Measurements from ENCODE around the gene PLA2G15.

PLA2G15 gene

GRCh38 chr16:68244903-68245853 lies at the start of gene PLA2G15:
PLA2G15 (plus strand) TSS chr16:68245373; CDS start chr16:68245427, 54 bp downstream.
- Histone ChIP-seq H3K27ac (ENCODE audit: low read length) (no peak within 1 kb of the TSS), H3K4me3 (ENCODE audit: low read length) (peak within 1 kb of the TSS; percentile 89), H3K4me1 (ENCODE audit: control insufficient read depth, low read depth, low read length) (no peaks in the 10 kb centered on the region), H3K36me3 (ENCODE audit: control insufficient read depth, low read depth, low read length) (no peaks in the 10 kb centered on the region), H3K9me3 (ENCODE audit: control insufficient read depth, low read depth, low read length) (no peaks in the 10 kb centered on the region), H3K9ac (ENCODE audit: low read length) (peak within 1 kb of the TSS; percentile 34), H3K27me3 (ENCODE audit: control insufficient read depth, insufficient read depth, low read length) (peaks cover 18% of the 10 kb centered on the region)

GRCh38 chr16:68197250-68197649 lies 47.9 kb upstream of the PLA2G15 start:
- Histone ChIP-seq H3K9ac (ENCODE audit: low read length) (no peak overlapping the region), H3K27me3 (ENCODE audit: control insufficient read depth, insufficient read depth, low read length) (no peaks in the 10 kb centered on the region), H3K4me1 (ENCODE audit: control insufficient read depth, low read depth, low read length) (no peaks in the 10 kb centered on the region), H3K27ac (ENCODE audit: low read length) (no peak overlapping the region), H3K4me3 (ENCODE audit: low read length) (no peak overlapping the region), H3K9me3 (ENCODE audit: control insufficient read depth, low read depth, low read length) (no peaks in the 10 kb centered on the region), H3K36me3 (ENCODE audit: control insufficient read depth, low read depth, low read length) (no peaks in the 10 kb centered on the region)

- H3K9ac ChIP-seq (ENCODE audit: low read length), result no peak overlapping the region
- H3K4me1 ChIP-seq (ENCODE audit: control insufficient read depth, low read depth, low read length), result no peaks in the 10 kb centered on the region
- H3K27me3 ChIP-seq (ENCODE audit: control insufficient read depth, insufficient read depth, low read length), result no peaks in the 10 kb centered on the region
- H3K4me3 ChIP-seq (ENCODE audit: low read length), result no peak overlapping the region
- no peaks in the 10 kb centered on the region for H3K9me3 ChIP-seq (ENCODE audit: control insufficient read depth, low read depth, low read length)
- H3K36me3 ChIP-seq (ENCODE audit: control insufficient read depth, low read depth, low read length), result no peaks in the 10 kb centered on the region
- H3K27ac ChIP-seq (ENCODE audit: low read length), result no peak overlapping the region
These were observed 44.9 kb upstream of the PLA2G15 start for GRCh38 chr16:68200088-68200783.

- Histone ChIP-seq H3K27me3 (ENCODE audit: control insufficient read depth, insufficient read depth, low read length) (no peaks in the 10 kb centered on the region), H3K9me3 (ENCODE audit: control insufficient read depth, low read depth, low read length) (no peaks in the 10 kb centered on the region), H3K9ac (ENCODE audit: low read length) (no peak overlapping the region), H3K4me1 (ENCODE audit: control insufficient read depth, low read depth, low read length) (no peaks in the 10 kb centered on the region), H3K36me3 (ENCODE audit: control insufficient read depth, low read depth, low read length) (no peaks in the 10 kb centered on the region), H3K4me3 (ENCODE audit: low read length) (no peak overlapping the region), H3K27ac (ENCODE audit: low read length) (no peak overlapping the region)
These were observed 43.1 kb upstream of the PLA2G15 start for GRCh38 chr16:68202091-68202519.

GRCh38 chr16:68206245-68206644 lies 38.9 kb upstream of the PLA2G15 start:
- H3K36me3 ChIP-seq (ENCODE audit: control insufficient read depth, low read depth, low read length), result no peaks in the 10 kb centered on the region

GRCh38 chr16:68214726-68215125 lies 30.4 kb upstream of the PLA2G15 start:
- Histone ChIP-seq H3K36me3 (ENCODE audit: control insufficient read depth, low read depth, low read length) (no peaks in the 10 kb centered on the region), H3K4me3 (ENCODE audit: low read length) (no peak overlapping the region), H3K27me3 (ENCODE audit: control insufficient read depth, insufficient read depth, low read length) (no peaks in the 10 kb centered on the region), H3K4me1 (ENCODE audit: control insufficient read depth, low read depth, low read length) (no peaks in the 10 kb centered on the region), H3K9ac (ENCODE audit: low read length) (no peak overlapping the region), H3K9me3 (ENCODE audit: control insufficient read depth, low read depth, low read length) (no peaks in the 10 kb centered on the region), H3K27ac (ENCODE audit: low read length) (no peak overlapping the region)

More at GRCh38 chr16:68206245-68206644, 38.9 kb upstream of the PLA2G15 start:
- Histone ChIP-seq H3K4me1 (ENCODE audit: control insufficient read depth, low read depth, low read length) (no peaks in the 10 kb centered on the region), H3K9me3 (ENCODE audit: control insufficient read depth, low read depth, low read length) (no peaks in the 10 kb centered on the region), H3K27me3 (ENCODE audit: control insufficient read depth, insufficient read depth, low read length) (no peaks in the 10 kb centered on the region), H3K4me3 (ENCODE audit: low read length) (no peak overlapping the region), H3K27ac (ENCODE audit: low read length) (no peak overlapping the region), H3K9ac (ENCODE audit: low read length) (no peak overlapping the region)

- Histone ChIP-seq H3K9me3 (ENCODE audit: control insufficient read depth, low read depth, low read length) (no peaks in the 10 kb centered on the region), H3K4me1 (ENCODE audit: control insufficient read depth, low read depth, low read length) (no peaks in the 10 kb centered on the region), H3K4me3 (ENCODE audit: low read length) (no peak overlapping the region), H3K9ac (ENCODE audit: low read length) (no peak overlapping the region), H3K36me3 (ENCODE audit: control insufficient read depth, low read depth, low read length) (no peaks in the 10 kb centered on the region), H3K27me3 (ENCODE audit: control insufficient read depth, insufficient read depth, low read length) (no peaks in the 10 kb centered on the region), H3K27ac (ENCODE audit: low read length) (no peak overlapping the region)
These were observed 29.9 kb upstream of the PLA2G15 start for GRCh38 chr16:68215302-68215701.

GRCh38 chr16:68216240-68216639 lies 28.9 kb upstream of the PLA2G15 start:
- no peaks in the 10 kb centered on the region for H3K27me3 ChIP-seq (ENCODE audit: control insufficient read depth, insufficient read depth, low read length)
- H3K27ac ChIP-seq (ENCODE audit: low read length), result no peak overlapping the region
- no peak overlapping the region for H3K9ac ChIP-seq (ENCODE audit: low read length)
- H3K4me1 ChIP-seq (ENCODE audit: control insufficient read depth, low read depth, low read length), result peaks cover 3% of the 10 kb centered on the region
- no peaks in the 10 kb centered on the region for H3K36me3 ChIP-seq (ENCODE audit: control insufficient read depth, low read depth, low read length)
- H3K9me3 ChIP-seq (ENCODE audit: control insufficient read depth, low read depth, low read length), result no peaks in the 10 kb centered on the region
- no peak overlapping the region for H3K4me3 ChIP-seq (ENCODE audit: low read length)

GRCh38 chr16:68217506-68217905 lies 27.7 kb upstream of the PLA2G15 start:
- Histone ChIP-seq H3K27me3 (ENCODE audit: control insufficient read depth, insufficient read depth, low read length) (no peaks in the 10 kb centered on the region), H3K36me3 (ENCODE audit: control insufficient read depth, low read depth, low read length) (no peaks in the 10 kb centered on the region), H3K4me1 (ENCODE audit: control insufficient read depth, low read depth, low read length) (peaks cover 3% of the 10 kb centered on the region), H3K27ac (ENCODE audit: low read length) (no peak overlapping the region), H3K9me3 (ENCODE audit: control insufficient read depth, low read depth, low read length) (no peaks in the 10 kb centered on the region), H3K9ac (ENCODE audit: low read length) (no peak overlapping the region), H3K4me3 (ENCODE audit: low read length) (no peak overlapping the region)

GRCh38 chr16:68219725-68220351 lies 25.3 kb upstream of the PLA2G15 start:
- H3K27ac ChIP-seq (ENCODE audit: low read length), result no peak overlapping the region
- no peaks in the 10 kb centered on the region for H3K9me3 ChIP-seq (ENCODE audit: control insufficient read depth, low read depth, low read length)
- H3K36me3 ChIP-seq (ENCODE audit: control insufficient read depth, low read depth, low read length), result no peaks in the 10 kb centered on the region
- no peak overlapping the region for H3K9ac ChIP-seq (ENCODE audit: low read length)
- H3K4me1 ChIP-seq (ENCODE audit: control insufficient read depth, low read depth, low read length), result peaks cover 3% of the 10 kb centered on the region
- H3K4me3 ChIP-seq (ENCODE audit: low read length), result no peak overlapping the region
- H3K27me3 ChIP-seq (ENCODE audit: control insufficient read depth, insufficient read depth, low read length), result no peaks in the 10 kb centered on the region

- H3K4me1 ChIP-seq (ENCODE audit: control insufficient read depth, low read depth, low read length), result peaks cover 3% of the 10 kb centered on the region
- no peak overlapping the region for H3K9ac ChIP-seq (ENCODE audit: low read length)
- no peaks in the 10 kb centered on the region for H3K27me3 ChIP-seq (ENCODE audit: control insufficient read depth, insufficient read depth, low read length)
- H3K9me3 ChIP-seq (ENCODE audit: control insufficient read depth, low read depth, low read length), result no peaks in the 10 kb centered on the region
- no peak overlapping the region for H3K4me3 ChIP-seq (ENCODE audit: low read length)
- H3K27ac ChIP-seq (ENCODE audit: low read length), result no peak overlapping the region
- H3K36me3 ChIP-seq (ENCODE audit: control insufficient read depth, low read depth, low read length), result peaks cover 8% of the 10 kb centered on the region
These were observed 22.1 kb upstream of the PLA2G15 start for GRCh38 chr16:68223072-68223471.
